Keratinocyte (primary cell): Measurements from ENCODE around the gene ZSCAN18. TPM values are rescaled to one million over a fixed set of nuclear protein-coding genes. Genes with fewer than 3 reads are reported as not detected.

Experiments used
- DNase-seq: peaks from one replicate; pipeline ENCODE4 v3.0.0-alpha.2; 2011; ENCODE audit warnings: low read depth, missing footprints, low spot score
- FAIRE-seq: peaks from 2 replicates; lab custom pipeline; 2011; peaks lifted over from hg19 to GRCh38; lab: Jason Lieb, UNC
- H2AFZ ChIP-seq: 2 replicates; pipeline ENCODE4 v1.6.0; 2012; ENCODE audit warnings: low read length, control low read depth, inconsistent platforms; ENCODE audit not compliant: control insufficient read depth
- H3K27ac ChIP-seq: 2 replicates; pipeline ENCODE4 v1.5.1; 2011; ENCODE audit warnings: low read length; ENCODE audit not compliant: control insufficient read depth, insufficient read depth
- H3K27me3 ChIP-seq: 3 replicates; pipeline ENCODE4 v1.6.0; 2011; ENCODE audit warnings: low read length; ENCODE audit not compliant: control insufficient read depth, insufficient read depth; ENCODE audit errors: extremely low read depth
- H3K36me3 ChIP-seq, 2 experiments: 2 replicates in 1 of 2; 3 replicates in 1 of 2; pipeline ENCODE4 v1.5.1; 2011; ENCODE audit warnings: low read length in 2 of 2, mild to moderate bottlenecking in 1 of 2; ENCODE audit not compliant: control insufficient read depth in 2 of 2, insufficient read depth in 2 of 2; ENCODE audit errors: extremely low read depth in 1 of 2
- H3K4me1 ChIP-seq: 3 replicates; pipeline ENCODE4 v1.5.1; 2011; ENCODE audit warnings: low read length; ENCODE audit not compliant: control insufficient read depth, insufficient read depth; ENCODE audit errors: extremely low read depth
- H3K4me2 ChIP-seq: 3 replicates; pipeline ENCODE4 v1.6.0; 2011; ENCODE audit warnings: low read depth, low read length; ENCODE audit not compliant: control insufficient read depth, insufficient read depth; ENCODE audit errors: extremely low read depth
- H3K4me3 ChIP-seq, 3 experiments: fragments of 200-600 bp in 1 of 3; sonication (generic) in 1 of 3; 2 replicates in 2 of 3; 3 replicates in 1 of 3; pipeline ENCODE4 v1.5.1; 2011 to 2016; ENCODE audit warnings: low read length in 3 of 3, mild to moderate bottlenecking in 3 of 3, control low read depth in 2 of 3, inconsistent platforms in 1 of 3, low read depth in 1 of 3, mixed read lengths in 1 of 3, mixed run types in 1 of 3, moderate library complexity in 1 of 3; ENCODE audit not compliant: control insufficient read depth in 2 of 3, insufficient read depth in 2 of 3; ENCODE audit errors: extremely low read depth in 1 of 3
- H3K79me2 ChIP-seq: 2 replicates; pipeline ENCODE4 v1.6.0; 2012; ENCODE audit warnings: low read length; ENCODE audit not compliant: control insufficient read depth, insufficient read depth
- H3K9ac ChIP-seq: 3 replicates; pipeline ENCODE4 v1.6.0; 2011; ENCODE audit warnings: low read length; ENCODE audit not compliant: control insufficient read depth, insufficient read depth; ENCODE audit errors: extremely low read depth
- H3K9me1 ChIP-seq: 3 replicates; pipeline ENCODE4 v1.6.0; 2011; ENCODE audit warnings: low read length; ENCODE audit not compliant: control insufficient read depth, insufficient read depth; ENCODE audit errors: extremely low read depth
- H3K9me3 ChIP-seq: 2 replicates; pipeline ENCODE4 v1.5.1; 2012; ENCODE audit warnings: low read depth, low read length; ENCODE audit not compliant: control insufficient read depth
- H4K20me1 ChIP-seq: 3 replicates; pipeline ENCODE4 v1.6.0; 2011; ENCODE audit warnings: low read length; ENCODE audit not compliant: control insufficient read depth, insufficient read depth; ENCODE audit errors: extremely low read depth
- EZH2 ChIP-seq: IDR thresholded peaks from one replicate; pipeline ENCODE4 v1.6.1; 2012; ENCODE audit warnings: inconsistent platforms, mild to moderate bottlenecking, low read length, moderate library complexity
- dilution Hi-C: fragments of 300-500 bp; cut with MboI; formaldehyde crosslinking; loops from one replicate; pipeline ENCODE4 v1.7.0; 2020; ENCODE audit warnings: low sequenced_read_pairs; ENCODE audit not compliant: extremely low pct_ligation_motif_present
- polyA plus RNA-seq, 5 experiments: library from polyadenylated mRNA; depleted of rRNA in 3 of 5; stranded (reverse) in 3 of 5; stranded (forward) in 1 of 5; unstranded in 1 of 5; fragments of >200 nt; gene quantifications; 1 replicate in 1 of 5; 2 replicates in 3 of 5; 3 replicates in 1 of 5; pipeline versions ENCODE4 v1.2.1 to v1.2.3, GENCODE V29; 2011 to 2012; ENCODE audit warnings: missing spikeins in 2 of 5, low read depth in 1 of 5, low replicate concordance in 1 of 5
- TF ChIP-seq, protein P1 (sequence below), 3 experiments: IDR thresholded peaks in 1 of 3; conservative IDR thresholded peaks in 1 of 3; optimal IDR thresholded peaks in 1 of 3; 2 replicates in 2 of 3; 3 replicates in 1 of 3; pipeline versions ENCODE3 to v1.5.1; 2011; ENCODE audit warnings: low read length in 3 of 3, mild to moderate bottlenecking in 3 of 3, moderate library complexity in 2 of 3, control low read depth in 1 of 3, inconsistent platforms in 1 of 3; ENCODE audit not compliant: insufficient read depth in 2 of 3; ENCODE audit errors: extremely low read depth in 1 of 3

The ZSCAN18 gene
- polyA plus RNA-seq, 1 donor (not counting 4 experiments of a cell fraction or from before 2014, with no cell fraction given) = 16.1 TPM

DNA sequence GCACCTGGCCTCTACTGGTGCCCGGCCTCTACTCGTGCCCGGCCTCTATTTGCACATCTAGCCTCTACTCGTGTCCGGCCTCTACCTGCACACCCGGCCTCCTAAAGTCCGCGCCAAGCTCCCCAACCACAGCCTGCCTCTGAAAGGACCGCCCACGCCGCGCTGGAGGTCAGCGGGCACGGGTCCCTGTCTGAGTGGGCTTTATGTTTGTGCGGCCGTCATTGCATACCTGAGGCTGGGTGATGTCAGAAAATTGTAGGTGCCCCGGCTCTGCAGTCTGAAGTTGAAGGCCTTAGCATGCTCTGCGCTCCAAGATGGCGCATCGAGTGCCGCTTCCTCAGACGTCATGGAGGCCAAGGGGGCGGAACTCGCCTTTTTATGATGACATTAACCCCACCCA, 37.8 kb downstream of the ZSCAN18 start:
- H3K36me3 ChIP-seq = no peaks in the 10 kb centered on the region
- no peaks in the 10 kb centered on the region for H4K20me1 ChIP-seq
- TF ChIP-seq, protein P1, sequence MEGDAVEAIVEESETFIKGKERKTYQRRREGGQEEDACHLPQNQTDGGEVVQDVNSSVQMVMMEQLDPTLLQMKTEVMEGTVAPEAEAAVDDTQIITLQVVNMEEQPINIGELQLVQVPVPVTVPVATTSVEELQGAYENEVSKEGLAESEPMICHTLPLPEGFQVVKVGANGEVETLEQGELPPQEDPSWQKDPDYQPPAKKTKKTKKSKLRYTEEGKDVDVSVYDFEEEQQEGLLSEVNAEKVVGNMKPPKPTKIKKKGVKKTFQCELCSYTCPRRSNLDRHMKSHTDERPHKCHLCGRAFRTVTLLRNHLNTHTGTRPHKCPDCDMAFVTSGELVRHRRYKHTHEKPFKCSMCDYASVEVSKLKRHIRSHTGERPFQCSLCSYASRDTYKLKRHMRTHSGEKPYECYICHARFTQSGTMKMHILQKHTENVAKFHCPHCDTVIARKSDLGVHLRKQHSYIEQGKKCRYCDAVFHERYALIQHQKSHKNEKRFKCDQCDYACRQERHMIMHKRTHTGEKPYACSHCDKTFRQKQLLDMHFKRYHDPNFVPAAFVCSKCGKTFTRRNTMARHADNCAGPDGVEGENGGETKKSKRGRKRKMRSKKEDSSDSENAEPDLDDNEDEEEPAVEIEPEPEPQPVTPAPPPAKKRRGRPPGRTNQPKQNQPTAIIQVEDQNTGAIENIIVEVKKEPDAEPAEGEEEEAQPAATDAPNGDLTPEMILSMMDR (optimal IDR thresholded peaks at IDR 0.05 in 1 of 3, IDR thresholded peaks at IDR 0.05 in 1 of 3, conservative IDR thresholded peaks at IDR 0.05 in 1 of 3; ENCODE audit: extremely low read depth in 1 of 3, insufficient read depth in 2 of 3, low read length in 3 of 3) = no peak
- TF ChIP-seq EZH2 = no peak
- dilution Hi-C loops = no loop called here
- no peaks in the 10 kb centered on the region for H3K79me2 ChIP-seq
- no peak overlapping the region for H2AFZ ChIP-seq
- DNase-seq (no peak), FAIRE-seq (no peak)
- H3K4me2 ChIP-seq = no peak overlapping the region
- no peak overlapping the region for H3K27ac ChIP-seq
- peaks cover 25% of the 10 kb centered on the region for H3K9me3 ChIP-seq
- no peaks in the 10 kb centered on the region for H3K4me1 ChIP-seq
- H3K4me3 ChIP-seq = no peak overlapping the region
- H3K9ac ChIP-seq = no peak overlapping the region
- H3K27me3 ChIP-seq = no peaks in the 10 kb centered on the region
- H3K9me1 ChIP-seq = no peaks in the 10 kb centered on the region

DNA sequence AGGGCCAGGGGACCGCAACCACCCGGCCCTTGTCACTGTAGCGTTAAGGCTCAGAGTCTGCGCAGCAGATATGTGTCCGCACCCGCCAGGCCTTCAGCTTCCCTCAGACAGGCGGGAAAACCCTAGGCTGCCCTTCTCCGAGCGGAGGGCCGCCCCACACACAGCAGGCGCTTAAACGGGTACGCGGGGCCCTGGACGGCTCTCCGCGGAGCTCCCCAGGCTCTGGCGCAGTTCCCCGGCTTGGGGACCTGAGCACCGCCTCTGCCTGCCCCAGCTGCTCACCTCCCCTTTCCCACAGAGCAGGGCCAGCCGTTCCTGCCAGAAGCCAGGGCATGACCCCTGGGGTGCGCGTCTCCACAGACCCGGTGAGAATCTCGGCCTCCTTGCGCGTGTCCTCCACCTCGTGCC, 38.4 kb downstream of the ZSCAN18 start:
- FAIRE-seq (no peak), DNase-seq (no peak)
- dilution Hi-C loops = no loop called here
- no peak for TF ChIP-seq EZH2
- TF ChIP-seq, protein P1 (optimal IDR thresholded peaks at IDR 0.05 in 1 of 3, IDR thresholded peaks at IDR 0.05 in 1 of 3, conservative IDR thresholded peaks at IDR 0.05 in 1 of 3; ENCODE audit: extremely low read depth in 1 of 3, insufficient read depth in 2 of 3, low read length in 3 of 3) = no peak
- Histone ChIP-seq H3K36me3 (no peaks in the 10 kb centered on the region), H3K4me2 (peak overlapping the region; percentile 62), H3K79me2 (no peaks in the 10 kb centered on the region), H3K9me1 (no peaks in the 10 kb centered on the region), H2AFZ (peak overlapping the region; percentile 63), H3K4me3 (peak overlapping the region; percentile 49 to 52 (median 49)), H3K27me3 (no peaks in the 10 kb centered on the region), H3K9ac (peak overlapping the region; percentile 33), H3K9me3 (peaks cover 22% of the 10 kb centered on the region), H3K27ac (no peak overlapping the region), H3K4me1 (no peaks in the 10 kb centered on the region), H4K20me1 (no peaks in the 10 kb centered on the region)
